Hematopoietic multipotent progenitor cell (in vitro differentiated cells): Measurements from ENCODE around the gene NFKBIE. TPM values are rescaled to one million over a fixed set of nuclear protein-coding genes. Genes with fewer than 3 reads are reported as not detected.
"Not testable (repeated sequence)": the region's sequence is repeated elsewhere in the genome, so short reads cannot be mapped to it uniquely, and the experiment has no call there.

Experiments used
- DNase-seq, 3 donors: peaks; one replicate each; pipeline ENCODE4 v3.0.0-alpha.2; 2011 to 2015; ENCODE audit warnings: low read depth in 2 of 3, low spot score in 2 of 3
- total RNA-seq: library from RNA; depleted of rRNA; stranded (reverse); fragments of >200 nt; gene quantifications from one replicate; pipeline ENCODE4 v1.2.3, GENCODE V29; 2012

The NFKBIE gene
- 38.8 TPM for total RNA-seq

- peak; percentile 89 to 94 (median 93) for DNase-seq
Measured at GRCh38 chr6:44265007-44265721, at the start of gene NFKBIE. Gene NFKBIE, minus strand, starts transcription at chr6:44265551. Its CDS starts 205 bp downstream, at chr6:44265346.

GRCh38 chr6:44314657-44315056, 49.3 kb upstream of the NFKBIE start:
- DNase-seq: not testable (repeated sequence)

- peak; percentile 80 to 92 (median 89) for DNase-seq
Measured at GRCh38 chr6:44312901-44313788, 47.8 kb upstream of the NFKBIE start, which contains the start of gene AARS2. Gene AARS2, minus strand, starts transcription at chr6:44313347. Its CDS starts 24 bp downstream, at chr6:44313323.

DNA sequence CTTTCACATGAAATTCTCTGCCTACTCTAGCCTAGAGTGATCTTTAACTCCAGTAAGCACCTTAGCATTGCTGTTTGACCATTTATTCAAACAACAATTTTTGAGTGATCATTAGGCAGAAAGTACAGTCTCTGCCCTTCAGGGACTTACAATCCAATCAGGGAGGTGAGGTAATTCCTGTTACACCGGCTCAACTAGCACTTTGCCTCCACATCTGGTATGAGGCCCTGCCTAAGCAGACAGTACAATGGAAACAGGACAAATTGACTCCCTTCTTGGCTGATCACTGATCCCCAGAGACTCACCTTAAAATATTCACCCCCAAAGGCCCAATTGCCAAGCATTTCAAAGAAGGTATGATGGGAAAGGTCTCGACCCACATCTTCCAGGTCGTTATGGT, 46.4 kb upstream of the NFKBIE start:
- DNase-seq: no peak

- DNase-seq: no peak
Measured at GRCh38 chr6:44311304-44311703, 46.0 kb upstream of the NFKBIE start.

DNA sequence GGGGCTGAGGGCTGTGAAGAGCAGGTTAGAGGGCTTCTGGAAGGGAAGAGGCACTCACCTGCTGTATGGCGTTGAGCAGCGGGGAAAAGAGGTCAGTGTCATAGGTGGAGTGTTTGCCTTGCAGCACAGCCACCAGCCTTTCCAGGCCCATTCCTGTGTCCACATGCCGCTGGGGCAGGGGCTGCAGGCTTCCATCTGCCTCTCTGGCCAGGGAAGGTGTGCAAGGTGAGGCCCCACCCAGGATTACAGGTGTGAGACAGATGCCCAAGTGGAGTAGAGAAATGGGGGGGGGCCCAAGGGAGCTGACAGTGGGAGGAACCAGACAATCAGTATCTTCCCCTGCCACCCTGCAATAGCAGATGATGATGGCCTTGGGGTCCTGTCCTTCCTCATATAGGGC, 44.9 kb upstream of the NFKBIE start:
- no peak for DNase-seq

DNA sequence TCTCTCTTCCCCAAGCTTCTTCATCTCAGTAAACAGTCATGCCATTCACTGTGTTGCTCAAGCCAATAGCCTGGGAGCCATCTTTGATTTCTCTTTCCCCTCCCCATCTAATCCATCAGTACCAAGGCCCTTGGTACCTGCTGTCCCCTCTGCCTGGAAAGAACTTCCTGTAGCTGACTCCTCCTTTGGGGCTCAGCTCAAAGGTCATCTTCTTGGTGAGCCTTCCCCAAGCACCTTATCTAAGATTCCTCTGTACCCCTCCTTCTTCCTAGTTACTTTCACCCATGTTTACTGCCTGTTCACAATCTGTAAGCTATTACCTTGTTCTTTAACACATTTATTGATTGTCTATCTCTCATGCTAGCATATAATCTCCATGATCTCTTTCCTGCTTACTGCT, 44.3 kb upstream of the NFKBIE start:
- no peak for DNase-seq

DNA sequence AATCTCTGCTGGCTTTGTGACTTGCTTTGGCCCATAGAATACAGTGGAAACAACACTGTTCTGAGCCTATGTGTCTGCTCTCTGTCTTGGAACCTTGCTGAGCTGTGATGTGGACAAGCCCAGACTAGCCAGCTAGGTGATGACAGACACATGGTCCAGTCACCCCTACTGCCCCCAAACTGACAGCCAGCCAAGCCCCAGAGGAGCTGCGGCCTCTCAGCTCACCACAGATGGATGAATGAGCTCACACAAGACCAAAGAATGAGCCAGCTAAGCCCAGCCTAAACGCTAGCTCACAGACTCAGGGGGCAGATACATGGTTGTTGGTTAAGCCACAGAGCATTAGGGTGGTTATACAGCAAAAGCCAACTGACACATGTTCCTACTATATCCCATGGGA, 43.7 kb upstream of the NFKBIE start:
- DNase-seq: no peak

DNA sequence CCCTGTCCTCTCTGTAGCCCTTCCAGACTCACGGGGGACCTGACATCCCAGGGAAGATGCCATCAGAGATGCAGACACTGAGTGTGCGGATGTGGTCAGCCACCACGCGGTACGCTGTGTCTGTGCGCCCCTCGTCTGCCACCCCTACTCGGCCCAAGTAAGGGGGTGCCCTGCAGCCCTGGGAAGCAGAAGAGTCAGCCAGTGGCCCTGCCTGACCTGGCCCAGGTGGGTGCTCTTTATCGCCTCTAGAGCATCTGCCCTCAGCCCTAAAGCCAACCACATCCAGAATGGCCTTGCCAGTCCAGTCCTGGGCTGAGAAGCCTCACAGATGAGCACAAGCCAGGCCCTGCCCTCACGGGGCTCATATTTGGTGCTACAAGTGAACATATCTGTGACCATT, 41.9 kb upstream of the NFKBIE start:
- DNase-seq: no peak

GRCh38 chr6:44306710-44307109, 41.4 kb upstream of the NFKBIE start:
- no peak for DNase-seq

DNA sequence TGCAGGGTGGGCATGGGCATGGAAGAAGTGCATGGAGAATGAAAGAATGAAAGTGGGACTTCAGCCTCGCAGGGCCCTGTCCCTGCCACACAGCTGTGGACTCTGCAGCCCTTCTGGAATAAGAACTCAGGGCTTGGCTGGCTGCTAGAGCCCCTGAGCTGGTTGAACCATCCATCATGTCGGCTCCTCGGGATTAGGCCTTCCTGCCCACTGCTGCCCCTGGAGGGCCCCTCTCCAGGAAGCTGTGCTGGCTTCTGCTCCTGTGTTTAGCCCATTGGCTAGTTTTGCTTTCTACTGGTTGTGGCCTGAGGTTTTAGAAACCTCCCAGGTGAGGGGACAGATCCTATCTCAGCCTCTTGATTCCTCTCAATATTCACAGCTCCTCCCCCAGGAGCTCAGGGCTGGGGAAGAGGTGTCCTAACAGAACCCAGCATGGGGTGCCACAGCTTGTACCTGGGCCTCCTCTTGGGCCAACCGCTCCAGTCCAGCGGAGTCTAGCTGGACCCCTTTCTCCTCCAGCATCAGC, 39.9 kb upstream of the NFKBIE start:
- DNase-seq: no peak

- peak; percentile 17 to 53 (median 44) for DNase-seq
Measured at GRCh38 chr6:44304282-44305199, 39.2 kb upstream of the NFKBIE start.

GRCh38 chr6:44303842-44304241, 38.5 kb upstream of the NFKBIE start:
- DNase-seq: no peak

DNA sequence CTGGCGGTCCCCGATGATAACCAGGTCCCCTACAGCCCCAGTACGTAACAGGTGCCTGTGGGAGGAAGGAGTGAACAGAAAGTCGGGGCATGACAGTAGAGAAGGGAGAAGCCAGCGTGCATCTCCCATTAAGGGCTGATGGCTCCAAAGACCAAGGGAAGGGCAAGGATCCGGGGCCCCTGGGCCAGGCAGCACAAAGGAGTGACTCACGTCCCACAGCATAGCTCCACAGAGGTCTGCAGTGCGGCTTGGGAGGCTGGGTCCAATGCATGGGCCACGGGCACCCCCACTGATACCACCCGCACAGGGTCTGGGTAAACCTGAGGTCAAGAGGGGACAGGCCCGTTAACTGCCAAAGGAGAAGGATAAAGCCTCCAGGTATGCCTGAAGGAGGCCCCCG, 37.5 kb upstream of the NFKBIE start:
- DNase-seq: no peak

- no peak for DNase-seq
Measured at GRCh38 chr6:44301782-44302564, 36.6 kb upstream of the NFKBIE start.

GRCh38 chr6:44301106-44301505, 35.8 kb upstream of the NFKBIE start:
- no peak for DNase-seq

- no peak for DNase-seq
Measured at GRCh38 chr6:44300292-44300823, 35.0 kb upstream of the NFKBIE start.

- DNase-seq: no peak
Measured at GRCh38 chr6:44298864-44299263, 33.5 kb upstream of the NFKBIE start.

- no peak for DNase-seq
Measured at GRCh38 chr6:44298055-44298803, 32.9 kb upstream of the NFKBIE start.
